M059J (cell line): ENCODE measurements around the gene COMMD6. TPM values are rescaled to one million over a fixed set of nuclear protein-coding genes. Genes with fewer than 3 reads are reported as not detected.
"Not testable (repeated sequence)": the region's sequence is repeated elsewhere in the genome, so short reads cannot be mapped to it uniquely, and the experiment has no call there.

Experiments
- DNase-seq: peaks from one replicate; pipeline ENCODE4 v3.0.0-alpha.2; 2012; ENCODE audit warnings: low read depth
- total RNA-seq: library from RNA; depleted of rRNA; stranded (reverse); fragments of >200 nt; shearing (Covaris generic); gene quantifications from 2 replicates; pipeline ENCODE4 v1.2.3, GENCODE V29; 2014; rRNA removed

Gene COMMD6
- total RNA-seq = 87.4 and 100 TPM in 2 replicates

- peak; percentile 84 for DNase-seq
Measured at GRCh38 chr13:75537401-75538365, at the start of gene COMMD6. Gene COMMD6, minus strand, starts transcription at chr13:75537841. Its CDS starts 36 bp downstream, at chr13:75537805.

DNA sequence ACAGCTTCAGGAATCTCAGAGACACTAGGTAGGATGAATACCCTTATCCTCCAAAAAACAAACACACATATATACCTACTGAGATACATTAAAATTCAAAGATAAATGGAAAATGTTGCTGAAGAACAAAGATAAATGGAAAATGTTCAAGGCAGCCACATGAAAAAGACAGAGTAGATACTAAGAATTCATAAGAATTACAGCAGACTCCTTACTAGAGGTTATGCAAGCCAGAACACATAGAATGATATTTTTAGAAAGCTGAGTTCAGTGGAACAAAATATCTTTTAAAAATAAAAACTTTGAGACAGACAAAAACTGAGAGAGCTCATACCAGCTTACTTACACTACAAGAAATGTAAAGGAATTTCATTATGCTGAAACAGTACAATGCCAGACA is 47.5 kb upstream of the COMMD6 start:
- no peak for DNase-seq

- DNase-seq = no peak
Measured at GRCh38 chr13:75583091-75583490, 45.5 kb upstream of the COMMD6 start.

GRCh38 chr13:75581874-75582640 is 44.4 kb upstream of the COMMD6 start:
- DNase-seq = peak; percentile 9

GRCh38 chr13:75579529-75579928 is 41.9 kb upstream of the COMMD6 start:
- no peak for DNase-seq

GRCh38 chr13:75569576-75569975 is 31.9 kb upstream of the COMMD6 start:
- no peak for DNase-seq

GRCh38 chr13:75566658-75567057 is 29.0 kb upstream of the COMMD6 start:
- peak; percentile 39 for DNase-seq

DNA sequence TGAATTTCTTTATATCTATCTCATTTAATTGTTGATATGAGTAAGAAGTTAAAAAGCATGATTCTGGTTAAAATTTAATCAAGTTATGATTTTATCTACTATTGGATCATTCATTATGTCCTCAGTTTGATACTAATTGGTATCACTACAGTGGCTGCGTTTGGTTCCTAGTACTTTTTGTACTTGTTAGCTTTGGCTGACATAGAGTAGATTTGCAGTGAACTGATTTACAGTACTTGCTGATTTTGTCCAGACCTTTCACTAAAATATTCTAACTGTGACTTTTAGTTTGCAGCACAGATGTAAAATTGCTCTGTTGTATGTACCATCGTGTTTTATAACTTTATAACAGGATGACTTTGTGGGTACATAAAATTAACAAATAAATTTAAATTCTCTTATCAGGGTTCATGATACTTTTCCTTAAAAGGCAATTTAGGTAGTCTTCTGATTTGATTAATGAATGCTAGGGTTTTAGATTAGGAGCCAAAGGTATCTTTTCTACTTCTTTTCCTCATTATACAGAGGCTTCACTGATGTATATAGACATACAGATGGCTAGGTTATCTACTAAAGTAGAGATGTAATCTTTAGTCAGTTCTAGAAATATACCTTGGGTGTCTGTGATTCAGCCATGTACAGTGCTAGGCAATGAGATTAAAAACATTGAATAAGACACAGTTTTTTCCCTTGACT is 20.7 kb upstream of the COMMD6 start:
- DNase-seq = no peak

GRCh38 chr13:75556961-75557360 is 19.3 kb upstream of the COMMD6 start:
- DNase-seq = no peak

DNA sequence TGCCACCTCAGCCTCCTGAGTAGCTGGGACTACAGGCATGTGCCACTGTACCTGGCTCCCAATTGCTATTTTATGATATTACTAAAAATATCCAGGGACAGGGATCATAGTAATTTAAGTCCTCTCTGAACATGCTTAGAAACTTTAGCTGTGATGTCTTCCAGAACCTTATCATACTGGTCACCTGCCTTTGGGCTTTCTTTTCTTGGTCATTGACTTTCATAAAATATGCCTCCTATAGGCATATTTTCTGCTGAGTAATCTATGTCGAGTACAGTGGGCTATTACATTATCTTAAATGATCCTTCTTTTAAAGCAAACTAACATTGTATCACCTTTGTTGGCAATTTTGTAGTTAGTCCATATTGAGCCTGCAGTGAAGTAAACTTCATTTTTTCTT is 18.2 kb upstream of the COMMD6 start:
- DNase-seq = no peak

DNA sequence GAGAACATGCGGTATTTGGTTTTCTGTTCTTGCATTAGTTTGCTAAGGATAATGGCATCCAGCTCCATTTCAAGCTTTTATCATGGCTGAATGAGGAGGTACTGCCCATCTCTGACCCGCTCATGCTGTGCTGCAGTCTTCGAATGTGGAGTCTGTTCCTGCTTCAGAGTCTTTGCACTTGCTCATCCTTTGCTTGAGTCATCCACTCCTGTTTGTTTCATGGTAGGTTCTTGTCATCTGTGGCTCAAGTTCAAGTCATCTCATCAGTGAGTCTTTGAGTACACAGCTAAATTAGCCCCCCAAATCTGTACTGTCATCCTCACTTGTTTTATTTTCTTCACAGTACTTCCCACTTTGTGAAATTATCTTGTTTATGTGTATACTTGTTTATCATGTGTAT is 17.3 kb upstream of the COMMD6 start:
- no peak for DNase-seq

DNA sequence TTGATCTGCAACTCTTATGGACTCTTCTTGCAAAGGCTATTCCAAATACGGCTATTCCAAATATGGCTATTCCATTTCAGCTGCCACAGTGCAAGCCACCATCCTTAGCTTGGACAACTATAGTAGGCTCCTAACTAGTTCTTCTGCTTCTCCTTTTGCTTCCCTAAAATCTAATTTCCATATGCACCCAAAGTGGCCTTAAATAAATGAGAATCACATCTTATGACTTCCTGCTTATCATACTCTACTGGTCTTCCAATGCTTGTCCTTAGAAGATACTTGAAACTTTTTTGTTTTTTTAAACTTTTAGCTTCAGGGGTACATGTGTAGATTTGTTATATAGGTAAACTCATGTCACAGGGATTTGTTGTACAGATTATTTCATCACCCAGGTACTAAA is 16.8 kb upstream of the COMMD6 start:
- no peak for DNase-seq

DNA sequence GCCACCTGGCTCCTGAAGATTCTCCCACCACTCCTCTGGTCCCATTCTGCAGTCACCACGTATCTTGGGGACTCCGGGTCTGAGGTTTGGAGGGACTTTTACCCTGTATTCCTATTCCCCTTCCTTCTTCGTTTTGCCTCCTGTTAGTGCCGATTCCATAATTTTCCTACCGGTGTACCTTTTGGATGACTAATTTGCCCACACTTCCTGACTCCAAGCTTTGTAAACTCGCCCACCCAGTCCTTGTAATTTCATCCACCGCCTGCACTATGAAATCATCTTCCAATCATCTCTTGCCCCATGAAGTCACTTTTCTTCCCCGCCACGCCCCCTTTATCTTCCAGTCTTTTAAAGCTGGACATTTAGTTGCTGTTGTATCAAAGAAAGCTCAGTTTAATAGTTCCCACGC is 12.5 kb upstream of the COMMD6 start:
- DNase-seq = peak; percentile 76

- DNase-seq = peak; percentile 90
Measured at GRCh38 chr13:75549262-75550158, 11.9 kb upstream of the COMMD6 start, which contains the start of gene UCHL3. Gene UCHL3, plus strand, starts transcription at chr13:75549791. Its CDS starts 30 bp downstream, at chr13:75549821.

DNA sequence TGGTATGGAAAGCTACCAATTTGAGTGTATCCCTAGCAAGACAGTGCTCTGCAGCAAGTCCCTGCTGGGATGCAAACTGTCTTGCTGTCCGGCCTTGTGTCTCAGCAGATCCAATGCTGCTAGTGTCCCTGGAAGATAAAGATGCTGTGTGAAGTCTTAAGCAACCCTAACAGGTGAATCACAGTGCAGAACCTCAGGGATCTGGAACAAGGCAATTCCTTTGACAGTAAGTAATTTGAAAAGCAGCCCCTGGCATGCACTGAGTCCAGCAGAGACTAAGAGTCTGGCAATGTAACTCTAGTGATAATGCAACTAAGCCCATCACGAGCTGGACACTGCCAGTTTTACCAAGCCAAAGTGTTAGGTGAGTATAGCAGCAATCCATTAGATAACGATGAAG is 10.3 kb upstream of the COMMD6 start:
- no peak for DNase-seq

DNA sequence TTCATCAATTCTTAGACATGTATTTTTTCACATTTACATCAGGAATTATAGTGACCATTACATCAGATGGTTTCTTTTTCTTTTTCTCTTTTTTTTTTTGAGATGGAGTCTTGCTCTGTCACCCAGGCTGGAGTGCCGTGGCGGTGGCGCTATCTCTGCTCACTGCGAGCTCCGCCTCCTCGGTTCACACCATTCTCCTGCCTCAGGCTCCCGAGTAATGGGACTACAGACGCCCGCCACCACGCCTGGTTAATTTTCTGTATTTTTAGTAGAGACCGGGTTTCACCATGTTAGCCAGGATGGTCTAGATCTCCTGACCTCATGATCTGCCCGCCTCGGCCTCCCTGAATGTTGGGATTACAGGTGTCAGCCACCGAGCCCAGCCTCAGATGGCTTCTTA is 7.7 kb upstream of the COMMD6 start:
- DNase-seq = not testable (repeated sequence)

DNA sequence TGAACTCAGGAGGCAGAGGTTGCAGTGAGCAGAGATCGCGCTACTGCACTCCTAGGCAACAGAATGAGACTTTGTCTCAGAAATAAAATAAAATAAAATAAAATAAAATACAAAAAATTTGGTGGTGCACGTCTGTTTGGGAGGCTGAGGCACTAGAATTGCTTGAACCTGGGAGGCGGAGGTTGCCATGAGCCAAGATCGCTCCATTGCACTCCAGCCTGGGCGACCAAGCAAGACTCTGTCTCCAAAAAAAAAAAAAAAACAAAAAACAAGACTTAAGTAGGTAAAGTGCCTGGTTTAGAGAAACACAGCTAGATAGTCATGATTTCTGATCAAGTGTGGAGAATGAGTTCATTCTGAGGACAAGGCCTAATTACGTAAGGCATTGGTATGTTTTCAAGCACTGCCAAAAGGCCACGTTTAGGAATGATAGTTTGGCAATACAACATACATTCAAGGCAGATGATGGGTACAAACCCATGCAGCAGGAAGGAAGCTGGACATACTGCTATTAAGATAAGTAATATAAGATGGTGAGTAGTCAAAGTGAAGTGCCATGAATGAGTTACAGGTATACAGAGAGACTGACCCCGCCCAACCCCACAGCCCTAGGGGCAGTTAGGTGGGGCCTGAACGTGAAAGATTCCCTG is 7.2 kb upstream of the COMMD6 start:
- DNase-seq = peak; percentile 20

DNA sequence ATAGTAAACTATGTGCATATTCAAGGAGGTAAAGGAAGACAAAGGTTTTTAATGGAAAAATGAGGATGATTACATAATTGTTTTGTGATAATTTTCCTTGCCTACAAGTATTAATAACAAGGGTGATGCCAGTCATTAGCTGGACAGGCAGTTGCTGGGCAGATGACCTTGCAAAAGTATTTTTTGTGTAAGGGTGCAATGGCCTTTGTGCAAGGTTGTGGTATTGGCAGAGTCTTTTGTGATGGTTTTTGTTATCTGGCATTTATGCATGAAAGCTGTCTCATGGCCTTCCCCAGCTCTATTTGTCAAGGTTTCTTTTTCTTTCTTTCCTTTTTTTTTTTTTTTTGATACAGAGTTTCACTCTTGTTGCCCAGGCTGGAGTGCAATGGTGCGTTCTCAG is 4.3 kb upstream of the COMMD6 start:
- no peak for DNase-seq

- DNase-seq = no peak
Measured at GRCh38 chr13:75541287-75541686, 3.6 kb upstream of the COMMD6 start.

- peak; percentile 19 for DNase-seq
Measured at GRCh38 chr13:75533861-75534260, 3.8 kb downstream of the COMMD6 start.
